GM21390 (cell line): Measurements from ENCODE around the gene PIP5K1B.
"Not testable (repeated sequence)": the region's sequence is repeated elsewhere in the genome, so short reads cannot be mapped to it uniquely, and the experiment has no call there.

Experiments
- ATAC-seq: cut with Tn5 transposase; IDR thresholded peaks from one replicate; pipeline ENCODE4 v1.9.1; 2021; ENCODE audit not compliant: unreplicated experiment

Gene PIP5K1B

DNA sequence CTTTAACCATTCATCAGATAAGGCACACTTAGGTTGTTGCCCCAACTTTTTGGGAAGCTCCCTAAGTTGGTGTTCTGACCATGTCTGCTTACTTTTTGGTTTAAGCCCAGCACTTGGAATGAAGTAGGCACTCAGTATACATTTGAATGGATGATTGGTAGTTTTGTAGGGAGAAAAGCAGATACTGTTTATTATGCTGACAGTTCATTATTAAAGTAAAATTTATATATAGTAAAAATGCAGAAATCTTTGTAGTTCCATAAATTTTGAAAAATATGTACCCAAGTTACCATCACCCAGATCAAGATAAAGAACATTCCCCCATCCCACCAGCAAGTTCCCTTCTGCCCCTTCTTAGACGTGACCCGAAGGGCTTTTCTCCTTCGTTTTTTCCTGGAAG lies 273.5 kb downstream of the PIP5K1B start:
- no peak for ATAC-seq

DNA sequence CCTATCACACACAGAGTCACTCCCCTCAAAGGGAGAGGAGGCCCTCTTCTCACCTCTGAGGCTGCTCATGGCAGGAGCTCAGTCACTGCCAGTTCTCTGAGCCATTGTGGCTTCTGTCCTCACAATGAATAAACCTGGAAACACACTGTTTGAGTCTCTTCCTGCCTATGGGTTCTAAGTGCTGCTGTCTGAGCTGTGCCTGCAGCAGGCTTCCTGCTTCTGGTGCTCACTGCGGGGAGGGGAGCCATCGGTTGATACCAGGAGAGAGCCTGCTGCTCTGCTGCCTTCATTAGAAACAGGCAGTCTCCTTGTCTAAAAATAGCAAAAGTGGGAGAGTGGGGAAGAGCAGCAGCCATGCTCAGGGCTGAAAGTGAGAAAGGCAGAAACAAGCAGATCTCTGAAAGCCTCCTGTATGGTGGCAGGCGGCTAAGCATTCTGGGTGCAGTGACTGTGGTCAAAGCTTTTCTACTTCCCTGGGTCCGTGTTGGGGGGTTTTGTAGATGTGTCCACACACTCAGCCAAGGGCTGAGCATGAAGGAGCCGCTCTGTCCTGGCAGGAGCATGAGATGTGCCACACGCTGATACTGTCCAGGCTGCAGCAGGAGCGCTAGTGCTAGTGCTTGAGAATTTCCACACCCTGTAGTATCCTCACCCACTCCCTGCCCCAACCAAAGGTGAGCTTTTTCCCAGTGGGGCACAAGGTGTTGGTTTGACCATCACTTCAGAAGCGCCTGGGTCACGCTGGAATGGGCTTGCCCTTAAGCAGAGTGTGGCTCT lies 274.7 kb downstream of the PIP5K1B start:
- ATAC-seq: no peak

DNA sequence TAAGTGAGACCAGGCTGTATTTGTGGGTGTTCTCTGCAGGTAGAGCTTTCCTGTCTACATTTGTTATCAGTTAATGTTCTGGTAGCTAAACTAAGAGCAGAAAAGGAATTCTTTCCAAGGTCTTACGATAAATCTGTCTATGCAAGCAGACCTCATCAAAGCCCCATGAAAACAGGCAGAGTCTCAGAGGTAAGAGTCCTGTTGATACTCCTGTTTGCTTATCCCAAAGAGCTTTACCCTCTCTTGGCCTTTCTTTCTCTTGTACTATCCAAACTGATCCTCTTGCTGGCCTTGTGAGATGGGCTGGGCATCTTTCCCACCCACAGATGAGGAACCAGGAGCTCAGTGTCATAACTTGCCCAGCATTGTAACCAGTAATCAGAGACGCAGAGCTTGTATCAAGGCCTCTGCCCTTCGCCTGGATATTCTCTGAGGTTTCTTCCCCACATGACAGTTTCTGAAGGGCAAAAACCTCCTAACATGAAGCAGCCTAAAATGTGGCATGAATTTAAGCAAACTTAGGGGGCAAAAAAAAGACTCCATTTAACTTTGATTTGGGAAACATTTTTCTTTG lies 275.4 kb downstream of the PIP5K1B start:
- ATAC-seq: no peak

DNA sequence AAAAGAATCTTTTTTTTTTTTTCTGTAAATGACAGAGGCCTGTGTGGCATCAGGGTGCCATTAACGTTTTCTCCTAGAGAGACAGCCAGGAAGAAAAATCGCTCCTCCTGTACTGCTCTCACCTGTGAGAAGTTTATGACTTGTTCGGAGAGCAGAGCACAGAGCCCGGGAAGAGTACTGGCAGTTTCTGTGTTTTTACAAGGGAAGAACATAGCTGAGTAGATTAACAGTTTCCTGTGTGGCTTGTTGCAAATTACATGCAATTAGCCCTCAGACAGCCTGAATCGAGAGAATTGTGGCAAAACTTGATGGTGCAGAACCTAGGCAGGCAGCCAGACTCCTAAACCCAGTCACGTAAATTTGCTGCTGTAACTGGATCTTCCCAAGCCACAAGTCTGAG lies 276.7 kb downstream of the PIP5K1B start:
- peak; percentile 50 for ATAC-seq

DNA sequence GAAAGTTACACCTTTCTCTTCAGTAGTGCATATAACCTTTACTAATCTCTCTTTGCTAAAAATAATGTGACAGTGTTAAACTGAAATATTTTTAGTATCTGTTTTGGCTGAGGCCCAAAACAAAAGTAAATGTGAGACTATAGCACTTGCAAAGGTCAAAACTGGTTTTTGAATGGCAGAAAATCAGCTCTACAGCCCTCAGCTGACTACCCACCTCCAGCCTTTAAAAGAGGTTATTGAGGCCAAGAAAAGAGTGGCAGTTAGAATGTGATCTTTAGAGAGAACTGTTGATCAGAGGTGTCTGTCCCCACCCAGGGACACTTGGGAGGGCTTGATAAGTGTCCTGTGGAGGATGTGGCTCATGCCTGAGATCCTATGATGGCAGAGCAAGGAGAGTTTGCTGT lies 278.0 kb downstream of the PIP5K1B start:
- ATAC-seq: peak; percentile 37

DNA sequence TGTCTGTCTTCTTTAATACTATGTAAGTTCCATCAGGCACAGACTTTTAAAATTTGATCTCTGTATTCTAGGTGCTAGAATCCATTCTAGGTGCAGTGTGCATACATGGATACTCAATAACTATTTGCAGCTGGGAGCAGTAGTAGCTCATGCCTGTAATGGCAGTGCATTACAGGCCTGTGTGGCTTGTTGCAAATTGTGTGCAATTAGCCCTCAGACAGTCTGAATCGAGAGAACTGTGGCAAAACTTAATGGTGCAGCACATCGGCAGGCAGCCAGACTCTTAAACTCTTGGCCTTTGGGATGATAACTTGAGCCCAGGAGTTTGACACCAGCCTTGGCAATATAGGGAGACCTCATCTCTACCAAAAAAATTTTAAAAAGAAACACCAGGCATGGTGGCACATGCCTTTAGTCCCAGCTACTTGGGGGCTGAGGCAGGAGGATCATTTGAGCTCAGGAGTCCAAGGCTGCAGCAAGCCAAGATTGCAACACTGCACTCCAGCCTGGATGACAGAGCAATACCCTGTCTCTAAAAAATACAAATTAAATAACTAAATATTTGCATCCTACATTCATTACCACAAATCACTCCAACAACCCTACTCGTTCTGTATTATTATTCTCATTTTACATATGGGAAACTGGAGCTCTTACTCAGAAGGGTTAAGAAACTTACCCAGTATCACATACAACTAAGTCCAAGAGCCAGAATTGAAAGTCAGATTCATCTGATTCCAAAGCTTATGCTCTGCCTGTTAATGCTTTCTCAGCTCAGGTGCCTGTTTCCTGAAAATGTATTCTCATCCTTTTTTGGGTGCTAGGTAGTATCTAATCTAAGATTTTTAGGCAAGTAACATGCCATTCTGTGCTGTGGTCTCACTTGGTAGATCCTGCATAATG lies 278.7 kb downstream of the PIP5K1B start:
- peak; percentile 38 for ATAC-seq

DNA sequence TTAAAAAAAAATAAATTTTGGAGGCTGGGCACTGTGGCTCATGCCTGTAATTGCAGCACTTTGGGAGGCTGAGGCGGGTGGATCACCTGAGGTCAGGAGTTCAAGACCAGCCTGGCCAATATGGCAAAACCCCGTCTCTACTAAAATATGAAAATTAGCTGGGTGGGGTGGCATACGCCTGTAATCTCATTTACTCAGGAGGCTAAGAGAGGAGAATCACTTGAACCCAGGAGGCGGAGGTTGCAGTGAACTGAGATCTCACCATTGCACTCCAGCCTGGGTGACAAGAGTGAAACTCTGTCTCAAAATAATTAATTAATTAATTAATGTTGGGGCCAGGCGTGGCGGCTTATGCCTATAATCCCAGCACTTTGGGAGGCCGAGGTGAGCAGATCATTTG lies 281.9 kb downstream of the PIP5K1B start:
- ATAC-seq: not testable (repeated sequence)

DNA sequence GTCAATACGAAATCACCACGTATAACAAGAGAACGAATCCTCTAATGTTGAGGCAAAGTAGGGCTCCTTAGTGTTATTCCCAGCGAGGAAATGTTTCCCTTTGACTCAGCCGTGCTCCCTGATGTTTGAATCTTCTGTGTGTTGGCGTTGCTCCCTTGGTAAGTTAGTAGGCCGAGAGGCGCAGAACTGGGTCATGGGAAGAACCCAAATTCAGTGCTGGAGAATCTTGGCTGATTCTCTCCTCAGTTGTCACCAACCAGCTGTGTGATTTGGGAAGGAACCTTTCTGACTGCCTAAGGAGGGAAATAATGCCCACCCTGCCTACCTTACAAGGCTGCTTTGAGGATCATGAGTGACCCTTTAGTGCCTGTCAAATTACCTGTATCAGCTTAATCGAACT lies 286.4 kb downstream of the PIP5K1B start:
- no peak for ATAC-seq

DNA sequence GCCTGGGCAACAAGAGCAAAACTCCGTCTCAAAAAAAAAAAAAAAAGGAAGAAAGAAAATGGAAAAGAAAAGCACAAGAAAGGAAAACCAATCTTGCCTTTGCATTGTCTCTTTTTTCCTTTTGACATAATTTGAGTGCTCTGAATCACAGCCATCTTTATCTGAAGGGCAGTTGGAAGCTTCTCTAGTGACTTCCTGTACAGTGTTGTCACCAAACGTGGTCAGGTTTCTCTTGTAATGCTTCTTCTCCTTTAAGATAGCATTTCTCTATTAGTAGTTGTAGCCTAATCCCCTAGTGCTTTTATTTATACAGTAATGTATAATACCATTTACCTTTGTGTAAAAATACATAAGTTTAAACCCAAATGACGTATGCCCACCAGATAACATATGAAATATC lies 290.7 kb downstream of the PIP5K1B start:
- ATAC-seq: no peak

DNA sequence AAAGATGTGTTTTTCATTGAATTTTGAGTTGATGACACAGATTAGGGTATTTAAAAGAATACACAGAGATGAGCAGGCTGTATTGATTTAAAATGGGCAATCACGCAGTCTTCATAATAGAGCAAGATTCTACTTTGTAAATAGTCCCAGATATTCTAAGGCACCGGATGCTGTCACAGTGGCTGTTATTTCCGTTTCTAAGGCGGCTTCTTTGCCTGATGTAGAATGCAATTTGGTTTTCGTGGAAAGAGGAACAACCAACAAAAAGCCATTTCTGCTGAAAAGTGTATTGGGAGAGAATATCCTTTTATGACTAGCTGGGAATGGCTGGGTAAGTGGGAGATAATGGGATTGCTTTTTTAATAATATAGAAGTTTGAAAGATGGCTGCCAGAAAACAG lies 291.4 kb downstream of the PIP5K1B start:
- ATAC-seq: no peak

DNA sequence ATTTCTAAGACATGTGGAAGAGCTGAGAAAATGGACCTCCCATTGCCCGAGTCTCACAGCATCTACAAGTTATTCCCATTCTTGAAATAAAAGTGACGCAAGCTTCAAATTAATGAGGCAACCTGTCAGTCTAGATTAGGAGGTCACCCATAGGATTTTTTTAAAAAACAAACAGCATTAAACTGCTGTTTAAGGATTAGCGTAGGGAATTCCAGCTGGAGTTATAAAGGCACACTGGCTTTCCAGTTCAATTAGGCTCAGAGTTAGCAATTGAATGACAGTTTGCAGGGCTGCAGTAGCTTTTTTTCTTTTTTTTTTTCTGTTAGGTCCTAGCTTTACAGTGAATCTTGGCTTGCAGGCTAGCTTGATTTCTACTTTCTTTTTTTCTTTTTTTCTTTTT lies 292.6 kb downstream of the PIP5K1B start:
- ATAC-seq: no peak

DNA sequence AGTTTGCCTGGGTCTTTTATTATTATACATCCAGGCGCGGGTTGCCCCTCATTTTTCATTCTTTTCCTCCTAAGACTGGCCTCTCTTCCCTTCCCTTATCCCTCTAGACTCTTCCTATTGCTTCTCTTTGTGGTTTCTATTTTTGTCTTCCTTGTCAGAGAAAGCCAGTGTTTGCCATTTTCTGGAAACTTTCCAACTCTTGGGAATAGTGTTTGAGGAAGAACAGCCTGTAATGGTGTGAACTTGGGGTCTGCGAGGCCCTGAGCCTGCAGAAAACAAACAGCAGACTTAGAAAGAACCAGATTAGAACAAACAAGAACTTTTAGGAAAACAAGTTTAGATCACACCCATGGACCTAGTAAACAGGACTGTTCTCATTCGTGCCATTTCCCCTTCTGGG lies 293.3 kb downstream of the PIP5K1B start:
- no peak for ATAC-seq

DNA sequence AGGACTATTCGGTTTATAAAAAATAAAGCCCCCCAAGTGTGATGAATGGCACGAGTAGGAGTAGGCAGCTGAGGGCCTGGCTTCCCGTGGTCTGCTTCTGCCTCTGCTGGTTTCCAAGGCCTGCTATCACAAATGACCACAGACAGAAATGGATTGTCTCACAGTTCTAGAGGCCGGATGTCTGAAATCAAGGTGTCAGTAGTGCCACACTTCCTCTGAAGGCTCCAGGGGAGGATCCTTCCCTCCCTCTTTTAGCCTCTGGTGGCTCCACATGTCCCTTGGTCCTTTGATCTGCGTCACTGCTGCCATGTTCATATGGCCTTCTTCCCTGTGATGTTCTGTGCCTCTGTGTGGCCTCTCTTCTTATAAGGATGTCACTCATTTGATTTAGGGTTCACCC lies 293.8 kb downstream of the PIP5K1B start:
- ATAC-seq: peak; percentile 59

DNA sequence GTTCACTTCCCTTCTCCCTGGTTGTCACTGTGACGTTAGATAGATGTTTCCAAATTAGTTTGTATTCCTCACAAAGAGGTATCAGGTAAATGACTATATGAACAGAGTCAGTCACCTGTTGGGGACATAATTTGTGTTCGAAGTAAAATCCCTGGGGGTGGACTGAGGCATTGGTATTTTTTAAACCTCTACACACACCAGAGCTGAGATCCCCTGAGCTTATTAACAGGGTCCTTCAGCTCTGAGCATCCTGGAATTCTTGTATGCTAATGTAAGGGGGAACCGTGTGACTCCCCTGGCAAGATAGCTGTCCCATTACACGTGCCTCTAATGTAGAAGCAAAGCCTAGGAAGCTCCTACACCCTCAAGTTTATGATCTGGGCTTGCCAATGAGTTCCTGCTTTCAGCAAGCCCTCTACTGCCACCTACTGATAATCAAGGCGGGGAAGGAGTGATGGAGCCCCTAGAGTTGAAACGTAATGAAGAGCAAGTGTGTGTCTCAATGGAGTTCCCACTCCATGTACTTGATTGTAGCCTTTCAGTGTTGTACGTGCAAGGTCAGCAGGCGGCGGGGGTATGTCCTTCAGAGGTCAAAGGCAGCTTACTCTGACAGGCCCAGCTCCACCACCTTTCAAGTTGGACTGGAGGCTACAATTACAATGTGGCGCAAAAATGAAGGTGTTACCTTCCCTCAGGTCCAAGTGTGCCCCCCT lies 294.5 kb downstream of the PIP5K1B start:
- ATAC-seq: peak; percentile 83

DNA sequence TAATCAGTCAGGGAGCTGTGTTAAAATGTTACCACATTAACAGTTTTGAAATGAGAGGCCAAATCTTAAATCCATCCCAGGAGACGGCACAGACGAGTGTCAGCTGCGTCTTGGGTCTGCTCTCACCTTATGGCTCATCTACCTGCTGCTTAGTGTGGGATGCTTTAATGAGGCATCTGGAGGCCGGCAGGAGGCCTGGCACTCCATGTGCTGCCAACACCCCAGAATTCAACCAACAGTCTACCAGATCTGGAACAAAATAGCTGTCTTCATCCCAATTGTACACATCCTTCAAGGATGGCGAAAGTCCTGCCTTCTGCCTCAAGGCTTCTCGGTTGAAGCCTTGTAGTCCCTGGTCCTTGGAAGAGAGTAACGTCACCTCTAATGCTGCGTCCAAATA lies 296.9 kb downstream of the PIP5K1B start:
- no peak for ATAC-seq

DNA sequence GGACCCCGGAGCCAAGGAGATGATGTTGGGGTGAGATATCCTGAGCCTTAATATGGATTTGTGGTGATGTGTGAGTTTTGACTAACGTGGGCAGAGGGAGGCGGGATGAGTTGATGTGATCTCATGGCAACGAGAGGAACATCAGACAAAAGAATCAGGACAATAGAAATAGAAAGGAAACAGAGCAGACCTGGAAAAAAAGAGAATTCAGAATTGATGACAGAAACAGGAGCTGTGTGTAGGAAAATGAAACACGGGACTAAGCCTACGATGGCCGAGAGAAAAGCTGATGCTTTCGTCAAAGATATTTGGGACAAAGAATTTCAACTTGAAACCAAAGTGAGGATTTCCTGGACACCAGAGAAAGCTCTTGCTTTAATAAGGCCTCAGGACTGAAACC lies 298.0 kb downstream of the PIP5K1B start:
- no peak for ATAC-seq

DNA sequence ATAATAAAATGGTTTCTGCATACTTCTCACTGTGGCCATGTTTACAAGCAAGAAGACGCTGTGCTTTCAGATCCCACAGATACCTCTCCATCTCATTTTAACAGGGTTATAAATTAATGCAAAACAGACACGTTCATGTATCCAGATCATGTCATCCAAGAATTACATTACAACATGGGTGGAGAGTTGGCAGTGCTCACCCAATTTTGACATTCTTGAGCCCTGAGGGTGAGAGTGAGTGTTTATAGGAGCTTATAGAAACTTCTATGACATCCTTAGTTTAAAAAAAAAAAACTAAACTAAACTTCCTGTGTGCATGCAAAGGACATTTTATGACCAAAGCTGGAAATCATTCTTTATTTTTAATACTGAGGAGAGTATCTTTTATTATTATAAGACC lies 299.8 kb downstream of the PIP5K1B start:
- no peak for ATAC-seq

DNA sequence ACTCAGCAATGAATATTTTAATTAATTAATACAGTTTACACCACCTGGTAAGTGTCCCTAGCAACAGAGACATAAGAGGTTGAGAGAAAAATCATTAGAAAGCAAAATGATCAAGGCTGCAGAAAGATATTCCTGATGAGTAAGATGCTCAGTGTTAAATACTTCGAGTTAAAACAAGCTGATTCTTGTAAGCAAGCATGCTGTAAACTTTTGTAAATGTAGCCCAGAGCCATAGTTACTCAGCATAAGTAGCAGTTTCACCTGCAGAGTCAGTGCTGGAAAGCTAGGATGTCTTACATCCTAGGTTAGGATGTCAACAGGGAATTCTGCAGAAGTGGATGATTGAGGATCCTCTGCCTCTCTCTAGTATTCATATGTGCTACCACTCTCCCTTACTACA lies 304.7 kb downstream of the PIP5K1B start:
- no peak for ATAC-seq

DNA sequence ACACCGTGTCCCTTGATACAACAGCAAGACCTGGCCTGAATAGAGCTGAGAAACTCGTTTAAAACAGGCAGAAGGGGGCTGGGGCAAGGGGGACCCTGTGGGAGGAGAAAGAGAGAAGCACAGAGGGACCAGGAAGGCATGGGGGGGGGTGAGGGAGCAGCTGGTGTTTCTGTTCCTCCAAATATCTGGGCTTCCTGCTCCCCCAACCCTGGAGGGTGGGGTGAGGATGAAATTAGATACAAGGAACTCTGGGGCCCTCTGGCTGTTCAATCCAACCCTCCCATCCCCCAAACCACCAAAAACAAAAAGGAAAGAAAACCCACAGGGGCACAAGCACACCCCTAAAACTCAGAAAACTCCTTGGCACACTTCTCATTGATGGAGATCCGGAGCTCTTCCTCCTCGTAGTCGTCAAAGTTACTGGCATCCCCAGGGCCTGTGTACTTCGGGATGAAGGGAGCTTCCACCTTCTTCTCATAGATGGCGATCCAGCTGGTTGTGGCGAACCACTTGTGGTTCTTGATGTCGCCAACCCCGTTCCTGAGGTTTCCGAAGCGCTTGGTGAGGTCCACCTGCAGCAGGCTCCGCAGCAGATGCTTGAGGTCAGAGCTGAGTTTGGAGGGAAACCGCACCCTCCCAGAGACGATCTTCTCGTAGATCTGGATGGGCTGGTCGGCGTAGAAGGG lies 307.8 kb downstream of the PIP5K1B start:
- ATAC-seq: no peak

DNA sequence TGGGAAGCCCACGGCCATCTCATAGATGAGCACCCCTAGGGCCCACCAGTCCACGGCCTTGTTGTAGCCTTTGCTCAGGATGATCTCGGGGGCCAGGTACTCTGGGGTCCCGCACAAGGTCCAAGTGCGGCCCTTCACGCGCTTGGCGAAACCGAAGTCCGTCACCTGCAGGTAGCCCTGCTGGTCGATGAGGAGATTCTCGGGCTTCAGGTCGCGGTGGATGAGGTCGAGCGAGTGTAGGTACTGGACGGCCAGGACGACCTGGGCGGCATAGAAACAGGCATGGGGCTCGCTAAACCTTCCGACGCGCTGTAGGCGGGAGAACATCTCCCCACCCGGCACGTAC lies 308.3 kb downstream of the PIP5K1B start:
- no peak for ATAC-seq

DNA sequence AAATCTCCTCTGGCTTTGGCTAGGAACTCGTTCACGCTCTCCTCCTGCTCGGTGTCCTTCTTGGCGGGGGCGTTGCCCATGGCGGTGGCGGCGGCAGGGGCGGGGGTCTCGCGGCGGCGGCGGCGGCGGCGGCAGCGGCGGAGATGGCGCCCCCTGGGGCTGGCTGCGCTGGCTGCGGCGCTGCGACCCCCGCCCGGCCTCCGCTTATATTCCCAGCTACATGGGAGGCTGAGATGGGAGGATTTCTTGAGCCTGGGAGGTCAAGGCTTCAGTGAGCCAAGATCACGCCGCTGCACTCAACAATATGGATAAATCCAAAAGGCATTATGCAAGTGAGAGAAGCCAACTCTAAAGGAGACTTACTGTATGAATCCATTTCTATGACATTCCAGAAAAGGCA lies 309.0 kb downstream of the PIP5K1B start, which contains the start of gene PRKACG:
TSS of gene PRKACG (minus strand) at position 101 of the 400 bp plus-strand sequence. CDS start at position 80, 21 bp downstream.
- ATAC-seq: no peak
